ENCODE data around the gene TMEM61. TPM values are rescaled to one million over a fixed set of nuclear protein-coding genes. Genes with fewer than 3 reads are reported as not detected.

The TMEM61 gene
- total RNA-seq, 1 donor = not detected

- no peak for DNase-seq (ENCODE audit: low read depth)
Measured at GRCh38 chr1:54988975-54989374, 8.5 kb downstream of the TMEM61 start.

GRCh38 chr1:54989473-54989872, 9.0 kb downstream of the TMEM61 start:
- no peak for DNase-seq (ENCODE audit: low read depth)
- H3K4me3 ChIP-seq (ENCODE audit: low read depth, low read length) = no peak overlapping the region
- TF ChIP-seq CTCF (IDR thresholded peaks at IDR 0.05; ENCODE audit: insufficient read depth, low read depth, low read length) = no peak

More at GRCh38 chr1:54988975-54989374, 8.5 kb downstream of the TMEM61 start:
- H3K4me3 ChIP-seq (ENCODE audit: low read depth, low read length) = no peak overlapping the region
- no peak for TF ChIP-seq CTCF (IDR thresholded peaks at IDR 0.05; ENCODE audit: insufficient read depth, low read depth, low read length)

- DNase-seq (ENCODE audit: low read depth) = no peak
- TF ChIP-seq CTCF (IDR thresholded peaks at IDR 0.05; ENCODE audit: insufficient read depth, low read depth, low read length) = no peak
- H3K4me3 ChIP-seq (ENCODE audit: low read depth, low read length) = no peak overlapping the region
Measured at GRCh38 chr1:54989968-54990810, 9.8 kb downstream of the TMEM61 start.

GRCh38 chr1:54990916-54991315, 10.5 kb downstream of the TMEM61 start:
- TF ChIP-seq CTCF (IDR thresholded peaks at IDR 0.05; ENCODE audit: insufficient read depth, low read depth, low read length) = no peak
- H3K4me3 ChIP-seq (ENCODE audit: low read depth, low read length) = no peak overlapping the region
- no peak for DNase-seq (ENCODE audit: low read depth)

- DNase-seq (ENCODE audit: low read depth) = no peak
- no peak overlapping the region for H3K4me3 ChIP-seq (ENCODE audit: low read depth, low read length)
- TF ChIP-seq CTCF (IDR thresholded peaks at IDR 0.05; ENCODE audit: insufficient read depth, low read depth, low read length) = no peak
Measured at GRCh38 chr1:54991939-54992338, 11.5 kb downstream of the TMEM61 start.

GRCh38 chr1:54993140-54993539, 12.7 kb downstream of the TMEM61 start:
- no peak overlapping the region for H3K4me3 ChIP-seq (ENCODE audit: low read depth, low read length)
- TF ChIP-seq CTCF (IDR thresholded peaks at IDR 0.05; ENCODE audit: insufficient read depth, low read depth, low read length) = no peak
- DNase-seq (ENCODE audit: low read depth) = no peak
